Liver (tissue), 9 donors: ENCODE results near the gene FBRS. TPM values are rescaled to one million over a fixed set of nuclear protein-coding genes. Genes with fewer than 3 reads are reported as not detected.

Experiments
- DNase-seq: peaks from one replicate; pipeline ENCODE4 v3.0.0-alpha.2; 2017; ENCODE audit warnings: low spot score
- H3K27ac ChIP-seq, 2 donors: one replicate each; pipeline ENCODE4 v1.7.0; 2013; ENCODE audit warnings: inconsistent platforms in 2 of 2, low read length in 2 of 2, control low read depth in 1 of 2, low read depth in 1 of 2, mild to moderate bottlenecking in 1 of 2
- H3K27me3 ChIP-seq, 4 donors: one replicate each; pipeline versions ENCODE4 v1.6.1 to v1.7.0; 2013; ENCODE audit warnings: low read length in 3 of 4, inconsistent platforms in 1 of 4, mild to moderate bottlenecking in 1 of 4, moderate library complexity in 1 of 4; ENCODE audit not compliant: control insufficient read depth in 4 of 4, insufficient read depth in 4 of 4
- H3K36me3 ChIP-seq, 4 donors: one replicate each; pipeline versions ENCODE4 v1.6.1 to v1.7.0; 2013; ENCODE audit warnings: low read length in 3 of 4, mild to moderate bottlenecking in 3 of 4, low read depth in 1 of 4, moderate library complexity in 1 of 4; ENCODE audit not compliant: control insufficient read depth in 4 of 4, insufficient read depth in 3 of 4
- H3K4me1 ChIP-seq, 4 donors: one replicate each; pipeline versions ENCODE4 v1.6.1 to v1.7.0; 2013; ENCODE audit warnings: low read length in 3 of 4, mild to moderate bottlenecking in 3 of 4, moderate library complexity in 1 of 4; ENCODE audit not compliant: control insufficient read depth in 4 of 4, insufficient read depth in 4 of 4
- H3K4me3 ChIP-seq, 3 donors: one replicate each; pipeline versions ENCODE4 v1.6.1 to v1.7.0; 2013; ENCODE audit warnings: low read length in 3 of 3, control low read depth in 1 of 3, low read depth in 1 of 3, mild to moderate bottlenecking in 1 of 3
- H3K9ac ChIP-seq, 2 donors: one replicate each; pipeline ENCODE4 v1.7.0; 2013; ENCODE audit warnings: low read length in 2 of 2, mild to moderate bottlenecking in 2 of 2, moderate library complexity in 2 of 2, control low read depth in 1 of 2, low read depth in 1 of 2
- H3K9me3 ChIP-seq, 4 donors: one replicate each; pipeline versions ENCODE4 v1.6.1 to v1.7.0; 2013; ENCODE audit warnings: low read length in 3 of 4; ENCODE audit not compliant: control insufficient read depth in 4 of 4
- ATF3 ChIP-seq: IDR thresholded peaks from 2 replicates; pipeline ENCODE4 v1.6.1; 2016; ENCODE audit warnings: antibody characterized with exemption
- CTCF ChIP-seq: fragments of 150-350 bp; IDR thresholded peaks from 2 replicates; pipeline ENCODE4 v1.5.1; 2017; ENCODE audit warnings: improper control_type of control experiment, low read depth, low read length; ENCODE audit not compliant: missing input control
- EGR1 ChIP-seq, 2 donors: IDR thresholded peaks; 2 replicates each; pipeline ENCODE4 v1.6.1; 2016 to 2018; ENCODE audit warnings: antibody characterized with exemption in 2 of 2, low read depth in 2 of 2
- FOXA1 ChIP-seq: IDR thresholded peaks from 2 replicates; pipeline ENCODE4 v1.6.1; 2016; ENCODE audit warnings: antibody characterized with exemption
- FOXA2 ChIP-seq: IDR thresholded peaks from 2 replicates; pipeline ENCODE4 v1.6.1; 2016; ENCODE audit warnings: antibody characterized with exemption
- GABPA ChIP-seq, 2 donors: IDR thresholded peaks in 1 of 2; conservative IDR thresholded peaks in 1 of 2; 2 replicates each; pipeline ENCODE4 v1.6.1; 2016; ENCODE audit warnings: antibody characterized with exemption in 2 of 2, mild to moderate bottlenecking in 1 of 2, moderate library complexity in 1 of 2
- HNF4A ChIP-seq, 2 donors: conservative IDR thresholded peaks; 2 replicates each; pipeline ENCODE4 v1.6.1; 2016; ENCODE audit warnings: antibody characterized with exemption in 2 of 2, mild to moderate bottlenecking in 2 of 2
- HNF4G ChIP-seq: IDR thresholded peaks from 2 replicates; pipeline ENCODE4 v1.6.1; 2016; ENCODE audit warnings: antibody characterized with exemption
- JUND ChIP-seq, 2 donors: IDR thresholded peaks; 2 replicates each; pipeline ENCODE4 v1.6.1; 2016; ENCODE audit warnings: antibody characterized with exemption in 2 of 2
- MAX ChIP-seq: IDR thresholded peaks from 2 replicates; pipeline ENCODE4 v1.6.1; 2016; ENCODE audit warnings: antibody characterized with exemption
- RAD21 ChIP-seq, 2 donors: IDR thresholded peaks; 2 replicates each; pipeline ENCODE4 v1.6.1; 2016; ENCODE audit warnings: antibody characterized with exemption in 2 of 2, mild to moderate bottlenecking in 2 of 2
- REST ChIP-seq: IDR thresholded peaks from 2 replicates; pipeline ENCODE4 v1.6.1; 2016; ENCODE audit warnings: antibody characterized with exemption, mild to moderate bottlenecking
- RXRA ChIP-seq, 2 donors: IDR thresholded peaks; 2 replicates each; pipeline ENCODE4 v1.6.1; 2017 to 2018; ENCODE audit warnings: antibody characterized with exemption in 2 of 2, mild to moderate bottlenecking in 1 of 2
- TAF1 ChIP-seq: conservative IDR thresholded peaks from 2 replicates; pipeline ENCODE4 v1.6.1; 2016; ENCODE audit warnings: antibody characterized with exemption, mild to moderate bottlenecking
- YY1 ChIP-seq: IDR thresholded peaks from 2 replicates; pipeline ENCODE4 v1.6.1; 2016; ENCODE audit warnings: antibody characterized with exemption, mild to moderate bottlenecking
- ZBTB33 ChIP-seq: IDR thresholded peaks from 2 replicates; pipeline ENCODE4 v1.6.1; 2016; ENCODE audit warnings: antibody characterized with exemption
- WGBS: extraction: QIAGEN DNeasy Blood & Tissue Kit; methylation state at CpG from one replicate; pipeline ENCODE4 v1.1.7; 2013; 5-methylcytosine and 5-hydroxymethylcytosine counted together
- polyA plus RNA-seq, 2 donors: library from polyadenylated mRNA; stranded (reverse) in 1 of 2; unstranded in 1 of 2; fragments of 200-250 nt in 1 of 2; fragments of >200 nt in 1 of 2; fragmentation: Nextera tagmentation in 1 of 2; extraction: Ambion mirVana in 1 of 2; gene quantifications; one replicate each; pipeline versions ENCODE4 v1.2.1 to v1.2.3, GENCODE V29; 2013 to 2015
- total RNA-seq, 2 donors: library from RNA; depleted of rRNA; stranded (reverse); fragments of >200 nt; gene quantifications; one replicate each; pipeline ENCODE4 v1.2.3, GENCODE V29; 2014
- donor health status: healthy.
- donor health status: healthy.
- donor health status: healthy.
- donor health status: healthy.
- donor health status: healthy.

Gene FBRS
- total and polyA plus RNA-seq, 4 donors = 4.1 to 15.5 (median 11.2) TPM

GRCh38 chr16:30710971-30711370 lies 52.7 kb downstream of the FBRS start:
- DNase-seq = no peak

More at GRCh38 chr16:30710971-30711370, 52.7 kb downstream of the FBRS start:
- H3K36me3 ChIP-seq = peaks cover 31 to 88% (median 77%) of the 10 kb centered on the region in 4 donors
- WGBS = 97% methylated on average over 4 of the region's 4 CpGs
- H3K4me3 ChIP-seq = no peak overlapping the region
- H3K9ac ChIP-seq = no peak overlapping the region
- H3K27me3 ChIP-seq = no peaks in the 10 kb centered on the region
- H3K27ac ChIP-seq = no peak overlapping the region
- H3K9me3 ChIP-seq = no peaks in the 10 kb centered on the region
- TF ChIP-seq CTCF = no peak
- TF ChIP-seq GABPA (IDR thresholded peaks at IDR 0.05 in 1 of 2, conservative IDR thresholded peaks at IDR 0.05 in 1 of 2) = no peak
- no peak for TF ChIP-seq RAD21 (IDR thresholded peaks at IDR 0.05)
- no peak for TF ChIP-seq HNF4A (conservative IDR thresholded peaks at IDR 0.05)
- TF ChIP-seq FOXA2 = no peak
- TF ChIP-seq RXRA (IDR thresholded peaks at IDR 0.05) = no peak
- no peak for TF ChIP-seq HNF4G
- TF ChIP-seq EGR1 (IDR thresholded peaks at IDR 0.05; ENCODE audit: low read depth in 2 of 2) = no peak
- TF ChIP-seq JUND (IDR thresholded peaks at IDR 0.05) = no peak
- TF ChIP-seq YY1 = no peak
- TF ChIP-seq MAX = no peak
- TF ChIP-seq ZBTB33 = no peak
- no peak for TF ChIP-seq TAF1
- TF ChIP-seq FOXA1 = no peak
- TF ChIP-seq ATF3 = no peak
- no peak for TF ChIP-seq REST
- H3K4me1 ChIP-seq = no peaks in the 10 kb centered on the region
